Stimulated activated CD8-positive, alpha-beta memory T cell treated with anti-CD3 and anti-CD28 coated beads, Interleukin-15, amount 100 ng/mL, for 48 hours (primary cell): ENCODE measurements around the gene ITIH1.
"Not testable (repeated sequence)": the region's sequence is repeated elsewhere in the genome, so short reads cannot be mapped to it uniquely, and the experiment has no call there.

Source experiments
- DNase-seq, 2 donors: peaks; one replicate each; pipeline ENCODE4 v3.0.0-alpha.2; 2020; ENCODE audit warnings: low read depth in 2 of 2

Gene ITIH1

DNA sequence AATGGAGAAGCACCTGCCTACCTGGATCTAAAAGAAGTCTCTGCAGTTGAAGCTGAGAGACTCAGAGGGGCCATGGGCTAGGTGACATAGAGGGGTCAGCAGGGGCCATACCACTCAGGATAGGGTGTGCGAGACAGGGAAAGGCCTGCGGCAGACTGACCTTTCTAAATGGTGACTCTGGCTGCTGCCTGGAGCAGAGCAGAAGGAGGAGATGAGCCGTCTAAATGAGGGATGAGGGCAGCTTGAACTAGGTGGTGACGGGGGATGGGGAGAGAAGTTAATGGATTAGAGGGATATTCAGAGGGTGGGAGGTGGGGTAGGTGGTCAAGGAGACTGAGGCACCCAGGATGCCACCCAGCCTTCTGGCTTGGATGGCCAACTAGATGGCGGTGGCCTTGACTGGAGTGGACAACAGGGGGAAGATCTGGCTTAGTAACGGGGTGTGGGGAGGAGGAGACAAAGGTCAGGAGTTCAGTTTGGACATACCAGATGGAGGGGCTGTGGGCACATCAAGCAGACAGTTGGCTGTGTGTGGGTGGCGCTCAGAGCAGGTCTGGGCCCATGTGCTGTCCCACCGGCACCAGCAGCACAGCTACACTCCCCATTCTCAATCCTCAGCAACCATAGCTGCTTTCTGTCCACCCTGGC, 3.2 kb upstream of the ITIH1 start:
- DNase-seq = no peak

DNA sequence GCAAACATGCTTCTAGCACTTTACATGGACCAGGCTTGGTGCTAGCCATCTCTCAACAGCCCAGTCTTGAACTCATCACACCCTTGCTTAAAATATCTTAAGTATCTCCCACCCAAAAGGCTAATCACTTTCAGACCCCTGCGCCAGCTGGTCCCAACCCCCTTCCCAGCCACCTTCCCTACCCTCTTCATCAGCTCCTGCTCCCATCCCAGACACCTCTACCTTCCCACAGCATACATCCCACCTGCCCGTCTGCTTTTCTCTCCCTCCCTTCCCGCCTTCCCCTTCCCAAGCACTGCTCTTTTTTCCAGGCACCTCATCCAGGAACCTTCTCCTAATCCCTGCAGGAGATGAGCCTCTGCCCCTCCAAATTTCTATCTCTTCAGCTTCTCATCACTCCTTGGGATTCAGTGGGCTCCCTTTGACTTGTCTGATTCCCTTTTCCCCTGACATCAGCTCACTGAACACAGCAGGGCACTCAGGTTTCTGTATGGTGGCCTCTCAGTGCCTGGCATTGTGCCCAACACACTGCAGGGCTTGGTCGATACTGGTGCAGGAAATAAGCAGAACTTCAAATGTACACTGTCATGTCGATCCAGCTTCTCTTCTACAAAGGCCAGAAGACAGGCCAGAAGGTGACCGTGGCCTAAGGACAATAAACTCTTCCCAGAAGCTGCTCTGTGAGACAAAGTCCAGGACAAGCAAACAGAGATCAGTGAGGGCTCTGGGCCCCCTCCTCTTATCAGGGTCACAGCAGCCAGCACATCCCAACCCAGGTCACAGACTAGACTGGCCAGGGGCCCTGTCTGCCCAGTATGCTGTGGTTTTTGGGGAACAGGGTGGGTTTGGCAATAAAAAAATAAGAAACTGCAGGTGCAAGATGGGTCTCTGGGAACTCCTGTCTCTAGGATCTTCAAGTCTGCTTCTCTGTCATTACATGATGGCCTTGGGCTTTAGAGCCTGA, 2.2 kb upstream of the ITIH1 start:
- DNase-seq = no peak

DNA sequence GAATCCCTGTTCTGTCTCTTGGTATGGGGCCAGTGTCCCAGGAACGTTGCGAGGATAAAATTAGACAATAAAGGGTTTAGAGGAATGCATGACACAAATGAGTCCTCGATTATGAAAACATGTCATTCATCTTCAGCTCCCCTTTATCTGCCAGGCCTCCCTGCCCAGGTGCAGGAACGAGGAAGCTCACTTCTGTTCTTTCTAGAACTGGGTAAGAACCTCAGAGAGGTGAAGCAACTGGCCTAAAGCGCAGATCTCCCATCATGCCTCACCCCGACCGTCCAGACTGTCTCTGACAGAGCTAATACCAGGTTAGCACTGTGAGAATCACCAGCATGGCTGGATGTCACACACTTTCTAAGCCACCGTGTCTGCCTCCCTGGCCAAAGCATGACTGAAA, 1.5 kb upstream of the ITIH1 start:
- DNase-seq = no peak

DNA sequence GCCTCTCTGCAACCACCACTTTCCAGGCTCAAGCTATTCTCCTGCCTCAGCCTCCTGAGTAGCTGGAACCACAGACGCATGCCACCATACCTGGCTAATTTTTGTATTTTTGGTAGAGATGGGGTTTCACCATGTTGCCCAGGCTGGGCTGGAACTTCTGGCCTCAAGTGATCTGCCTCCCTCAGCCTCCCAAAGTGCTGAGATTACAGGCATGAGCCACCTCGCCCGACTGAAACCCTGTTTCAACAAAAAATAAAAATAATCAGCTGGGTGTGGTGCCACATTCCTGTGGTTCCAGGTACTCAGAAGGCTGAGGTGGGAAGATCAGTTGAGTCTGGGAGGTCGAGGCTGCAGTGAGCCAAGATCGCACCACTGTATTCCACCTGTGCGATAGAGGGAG, 913 bp upstream of the ITIH1 start:
- not testable (repeated sequence) for DNase-seq

DNA sequence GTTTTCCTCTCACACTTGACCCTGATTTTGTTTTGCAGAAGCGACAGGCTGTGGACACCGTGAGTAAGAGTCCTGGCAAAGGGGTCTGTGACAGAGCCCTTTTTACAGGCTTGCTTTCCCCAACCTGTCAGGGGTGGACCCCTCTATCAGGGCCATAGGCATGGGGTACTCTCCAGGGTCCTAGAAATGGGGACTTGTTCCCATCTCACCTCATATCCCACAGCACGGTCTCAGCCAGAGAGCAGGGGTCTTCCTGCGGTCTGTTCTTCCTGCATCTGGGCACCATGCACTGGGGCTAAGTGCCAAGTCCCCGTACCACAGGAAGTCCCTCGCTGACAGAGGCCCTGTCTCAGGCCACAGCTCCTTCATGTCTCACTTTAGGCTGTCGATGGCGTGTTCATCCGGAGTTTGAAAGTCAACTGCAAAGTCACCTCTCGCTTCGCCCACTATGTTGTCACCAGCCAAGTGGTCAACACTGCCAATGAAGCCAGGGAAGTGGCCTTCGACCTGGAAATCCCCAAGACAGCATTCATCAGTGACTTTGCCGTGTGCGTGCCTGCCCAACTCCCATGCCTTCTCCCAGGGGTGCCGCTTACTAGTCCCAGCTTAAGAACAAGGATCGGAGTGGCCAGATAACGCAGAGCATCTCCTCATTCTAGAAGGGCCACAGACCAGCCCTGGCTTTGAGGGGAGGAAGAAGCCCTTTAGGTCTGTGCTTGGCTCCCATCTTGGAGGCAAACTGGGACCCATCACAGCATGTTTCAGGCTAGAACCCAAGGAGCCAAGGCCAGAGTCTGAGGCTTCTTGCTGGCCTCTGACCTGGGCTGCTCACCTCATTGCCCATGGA, 783 bp downstream of the ITIH1 start:
- DNase-seq = no peak

DNA sequence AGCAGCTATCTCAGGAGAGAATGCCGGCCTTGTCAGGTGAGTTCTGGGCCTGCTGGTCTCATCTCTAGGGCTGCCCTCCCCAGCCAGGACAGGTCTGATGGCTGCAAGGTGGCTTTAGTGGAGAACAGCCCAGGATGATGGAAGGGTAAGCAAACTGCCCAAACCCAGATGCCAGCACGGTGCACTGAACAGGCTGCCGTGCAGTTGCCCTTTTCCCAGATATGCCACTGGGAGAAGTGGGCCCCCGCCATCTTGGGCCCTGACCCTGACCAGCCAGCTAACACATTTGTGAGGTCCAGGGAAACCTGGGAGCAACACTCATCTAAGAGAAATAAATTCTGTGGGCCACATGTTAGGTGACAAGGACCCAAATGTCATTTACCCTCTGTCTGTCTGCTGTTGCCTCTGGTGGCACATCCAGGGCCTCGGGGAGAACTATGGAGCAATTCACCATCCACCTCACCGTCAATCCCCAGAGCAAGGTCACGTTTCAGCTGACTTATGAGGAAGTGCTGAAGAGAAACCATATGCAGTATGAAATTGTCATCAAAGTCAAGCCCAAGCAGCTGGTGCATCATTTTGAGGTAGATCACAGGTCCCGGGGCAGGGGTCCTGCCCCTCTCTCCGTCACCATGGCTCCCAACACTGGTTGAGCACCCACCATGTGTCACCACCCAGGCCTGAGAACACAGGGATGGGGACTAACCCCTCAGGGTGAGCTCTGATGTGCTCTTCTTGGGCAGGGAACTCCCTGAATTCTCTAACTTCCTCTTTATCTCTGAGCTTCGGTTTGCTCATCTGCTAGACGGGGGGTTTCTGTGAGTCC, 1.8 kb downstream of the ITIH1 start:
- no peak for DNase-seq

DNA sequence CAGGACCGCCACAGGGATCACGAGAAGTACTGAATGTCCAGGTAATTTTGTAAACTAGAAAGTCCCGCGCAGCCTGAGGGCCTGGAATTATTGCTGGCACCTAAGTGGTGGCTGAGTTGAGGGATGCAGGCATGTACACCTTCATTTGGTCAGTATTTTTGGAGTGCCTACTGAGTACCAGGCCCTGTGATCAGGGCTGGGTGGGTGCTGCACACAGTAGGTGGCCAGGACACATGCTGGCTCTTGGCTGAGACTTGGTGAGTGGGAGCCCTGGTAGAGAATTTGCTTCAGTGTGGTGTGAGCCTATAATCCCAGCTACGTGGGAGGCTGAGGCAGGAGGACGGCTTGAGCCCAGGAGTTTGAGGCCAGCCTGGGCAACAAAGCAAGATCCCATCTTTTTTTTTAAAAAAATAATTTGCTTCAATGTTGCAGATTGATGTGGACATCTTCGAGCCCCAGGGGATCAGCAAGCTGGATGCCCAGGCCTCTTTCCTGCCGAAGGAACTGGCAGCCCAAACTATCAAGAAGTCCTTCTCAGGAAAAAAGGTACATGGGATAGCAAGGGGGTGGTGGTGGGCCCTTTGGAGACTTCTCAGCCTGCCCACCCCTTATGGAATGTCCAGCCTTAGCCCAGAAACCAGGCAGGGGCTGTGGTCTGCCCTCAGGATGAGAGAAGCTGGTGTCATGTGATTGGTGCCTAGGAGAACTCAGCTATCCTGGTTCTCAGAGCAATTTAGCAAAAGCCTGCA, 2.6 kb downstream of the ITIH1 start:
- DNase-seq = no peak

DNA sequence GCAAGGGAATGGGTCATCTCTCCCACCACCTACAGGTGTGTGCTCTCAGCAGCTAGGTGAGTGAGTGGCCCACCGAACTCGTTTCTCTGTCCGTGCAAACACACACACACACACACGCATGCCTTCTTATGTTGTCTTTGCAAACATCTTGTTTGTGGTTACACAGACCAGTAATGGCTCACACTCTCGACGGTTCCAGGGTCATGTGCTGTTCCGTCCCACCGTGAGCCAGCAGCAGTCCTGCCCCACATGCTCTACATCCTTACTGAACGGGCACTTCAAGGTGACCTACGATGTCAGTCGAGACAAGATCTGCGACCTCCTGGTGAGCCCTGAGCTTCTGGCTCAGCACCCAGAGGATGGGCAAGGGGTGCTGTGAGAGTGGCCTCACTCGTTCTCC, 4.3 kb downstream of the ITIH1 start:
- no peak for DNase-seq

DNA sequence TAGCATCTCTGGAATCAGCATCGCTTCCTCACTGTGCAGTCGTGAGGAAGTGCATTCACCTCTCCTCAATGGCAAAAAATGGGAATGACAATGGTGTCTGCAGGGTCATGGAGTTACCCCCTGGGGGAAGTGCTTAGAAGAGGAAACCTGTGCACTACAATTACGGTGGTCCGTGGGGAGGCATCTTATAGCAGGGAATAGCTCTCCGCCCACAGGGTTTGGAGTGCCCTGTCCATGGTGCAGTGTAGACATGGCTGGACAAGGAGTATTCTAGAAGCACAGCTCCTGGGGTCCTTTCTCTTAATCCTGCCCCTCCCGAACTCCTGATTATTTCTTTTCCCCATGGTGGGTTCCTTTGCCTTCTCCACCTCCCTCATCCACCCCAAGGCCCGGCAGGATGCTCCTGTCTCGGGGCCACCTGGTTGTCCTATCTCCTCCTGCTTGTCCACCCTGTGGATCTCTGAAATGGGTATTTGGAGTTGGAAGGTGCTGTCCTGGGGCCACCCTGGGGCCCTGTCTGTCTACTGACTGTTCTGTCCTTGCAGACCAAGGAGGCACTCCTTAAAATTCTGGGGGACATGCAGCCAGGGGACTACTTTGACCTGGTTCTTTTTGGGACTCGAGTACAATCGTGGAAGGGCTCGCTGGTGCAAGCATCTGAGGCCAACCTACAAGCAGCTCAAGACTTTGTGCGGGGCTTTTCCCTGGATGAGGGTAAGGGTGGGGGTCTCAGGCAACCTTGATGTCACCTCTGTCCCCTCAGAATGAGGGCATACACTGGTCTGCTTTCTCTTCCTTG, 5.2 kb downstream of the ITIH1 start:
- DNase-seq = no peak

DNA sequence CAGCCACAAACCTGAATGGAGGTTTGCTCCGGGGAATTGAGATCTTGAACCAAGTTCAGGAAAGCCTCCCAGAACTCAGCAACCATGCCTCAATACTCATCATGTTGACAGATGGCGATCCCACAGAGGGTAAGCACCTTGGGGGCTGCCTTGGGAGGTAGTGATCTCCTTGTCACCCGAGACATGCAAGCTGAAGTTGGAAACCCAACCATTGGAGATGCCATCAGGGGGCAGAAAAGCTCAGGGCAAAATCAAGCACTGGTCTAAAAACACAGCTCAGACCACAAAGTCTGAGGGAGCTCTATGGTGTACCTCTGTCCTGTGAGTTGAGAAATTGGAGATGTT, 5.8 kb downstream of the ITIH1 start:
- no peak for DNase-seq

DNA sequence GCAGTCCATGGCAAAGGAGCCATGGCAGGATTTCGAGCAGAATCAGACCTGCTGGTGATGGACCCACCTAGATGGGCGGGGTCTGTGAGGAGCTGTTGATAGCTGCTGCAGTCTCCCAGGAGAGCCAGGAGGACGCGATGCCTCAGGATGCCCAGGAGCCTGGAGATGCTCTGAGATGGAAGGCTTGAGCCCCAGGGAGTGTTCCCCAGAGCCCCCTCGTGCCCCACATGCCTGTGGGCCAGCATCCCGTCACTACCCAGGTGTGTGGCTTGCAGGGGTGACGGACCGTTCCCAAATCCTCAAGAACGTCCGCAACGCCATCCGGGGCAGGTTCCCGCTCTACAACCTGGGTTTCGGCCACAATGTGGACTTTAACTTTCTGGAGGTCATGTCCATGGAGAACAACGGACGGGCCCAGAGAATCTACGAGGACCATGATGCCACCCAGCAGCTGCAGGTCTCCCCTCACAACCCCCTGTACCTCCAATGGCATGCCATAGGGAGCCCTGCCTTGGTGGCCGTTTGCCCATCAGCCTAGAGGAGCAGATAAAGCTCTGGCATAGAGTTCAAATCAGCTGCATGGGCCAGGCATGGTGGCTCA, 6.7 kb downstream of the ITIH1 start:
- DNase-seq = no peak

DNA sequence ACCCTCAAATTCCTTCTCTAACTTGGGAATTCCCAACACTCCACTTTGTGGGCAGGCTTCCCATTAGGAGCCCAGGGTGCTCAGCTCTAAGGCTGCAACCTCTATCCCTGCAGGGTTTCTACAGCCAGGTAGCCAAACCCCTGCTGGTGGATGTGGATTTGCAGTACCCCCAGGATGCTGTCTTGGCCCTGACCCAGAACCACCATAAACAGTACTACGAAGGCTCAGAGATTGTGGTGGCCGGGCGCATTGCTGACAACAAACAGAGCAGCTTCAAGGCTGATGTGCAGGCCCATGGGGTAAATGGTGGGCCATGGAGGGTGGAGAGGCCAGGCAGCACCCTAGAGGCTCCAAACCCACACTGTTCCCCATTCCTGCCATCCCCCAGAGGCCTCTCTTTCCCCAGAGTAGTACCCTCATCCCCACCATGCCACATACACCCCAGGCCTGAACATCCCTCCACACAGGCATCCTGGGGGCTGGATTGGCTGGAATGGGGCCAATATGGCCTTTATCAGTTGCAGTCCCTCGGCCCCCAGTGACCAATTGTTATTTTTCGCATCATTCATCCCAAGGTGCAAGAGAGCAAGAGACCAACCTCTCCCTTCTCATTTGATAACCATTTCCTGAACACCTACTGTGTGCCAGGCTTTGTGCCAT, 7.7 kb downstream of the ITIH1 start:
- DNase-seq = no peak

DNA sequence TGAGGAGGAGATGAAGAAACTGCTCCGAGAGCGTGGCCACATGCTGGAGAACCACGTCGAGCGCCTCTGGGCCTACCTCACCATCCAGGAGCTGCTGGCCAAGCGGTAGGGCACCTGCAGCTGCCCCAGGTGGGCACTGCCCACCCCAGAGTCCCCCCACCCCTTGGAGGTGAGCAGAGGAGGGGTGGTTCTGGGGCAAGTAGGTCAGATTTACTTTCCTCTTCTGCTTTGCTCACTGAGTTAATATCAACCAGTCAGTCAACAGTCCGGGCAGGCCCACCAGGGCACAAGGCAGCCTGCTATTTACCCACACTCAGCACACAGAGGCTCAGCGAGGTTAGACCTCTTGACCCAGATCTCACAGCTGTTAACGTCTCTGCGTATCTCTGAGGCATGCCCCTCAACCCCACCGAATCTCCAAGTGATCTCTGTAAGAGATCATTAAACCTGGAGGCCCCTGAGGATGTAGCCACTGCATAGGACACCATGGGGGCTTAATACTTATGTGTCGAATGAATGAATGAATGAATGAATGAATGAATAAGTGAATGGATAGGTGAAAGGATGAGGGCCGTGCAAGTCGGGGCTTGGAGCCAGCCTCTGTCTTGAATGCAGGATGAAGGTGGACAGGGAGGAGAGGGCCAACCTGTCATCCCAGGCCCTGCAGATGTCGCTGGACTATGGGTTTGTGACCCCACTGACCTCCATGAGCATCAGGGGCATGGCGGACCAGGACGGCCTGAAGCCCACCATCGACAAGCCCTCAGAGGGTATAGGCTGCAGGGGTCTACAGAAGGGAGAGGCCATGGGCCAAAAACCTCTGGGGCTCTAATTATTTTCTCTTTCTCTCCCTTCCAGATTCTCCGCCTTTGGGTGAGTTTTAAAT, 9.2 kb downstream of the ITIH1 start:
- DNase-seq = no peak

DNA sequence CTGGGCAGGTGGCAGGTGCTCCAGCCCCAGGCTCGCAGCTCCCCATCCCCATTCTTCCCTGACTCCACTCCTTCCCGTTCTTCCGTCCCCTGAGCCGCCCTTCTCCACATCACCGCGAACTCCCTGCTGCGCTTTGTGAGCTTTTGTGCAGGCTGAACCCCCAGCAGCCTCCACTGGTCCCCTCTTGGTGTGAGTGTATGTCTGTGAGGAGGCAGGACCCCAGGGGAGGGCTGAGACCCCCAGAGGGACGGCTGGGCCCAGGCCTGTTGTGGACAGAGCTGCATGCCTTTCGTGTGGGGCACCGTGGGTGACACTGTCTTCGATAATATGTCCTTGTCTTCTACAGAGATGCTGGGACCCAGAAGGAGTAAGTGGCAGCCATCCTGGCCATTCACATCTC, 9.8 kb downstream of the ITIH1 start:
- no peak for DNase-seq

DNA sequence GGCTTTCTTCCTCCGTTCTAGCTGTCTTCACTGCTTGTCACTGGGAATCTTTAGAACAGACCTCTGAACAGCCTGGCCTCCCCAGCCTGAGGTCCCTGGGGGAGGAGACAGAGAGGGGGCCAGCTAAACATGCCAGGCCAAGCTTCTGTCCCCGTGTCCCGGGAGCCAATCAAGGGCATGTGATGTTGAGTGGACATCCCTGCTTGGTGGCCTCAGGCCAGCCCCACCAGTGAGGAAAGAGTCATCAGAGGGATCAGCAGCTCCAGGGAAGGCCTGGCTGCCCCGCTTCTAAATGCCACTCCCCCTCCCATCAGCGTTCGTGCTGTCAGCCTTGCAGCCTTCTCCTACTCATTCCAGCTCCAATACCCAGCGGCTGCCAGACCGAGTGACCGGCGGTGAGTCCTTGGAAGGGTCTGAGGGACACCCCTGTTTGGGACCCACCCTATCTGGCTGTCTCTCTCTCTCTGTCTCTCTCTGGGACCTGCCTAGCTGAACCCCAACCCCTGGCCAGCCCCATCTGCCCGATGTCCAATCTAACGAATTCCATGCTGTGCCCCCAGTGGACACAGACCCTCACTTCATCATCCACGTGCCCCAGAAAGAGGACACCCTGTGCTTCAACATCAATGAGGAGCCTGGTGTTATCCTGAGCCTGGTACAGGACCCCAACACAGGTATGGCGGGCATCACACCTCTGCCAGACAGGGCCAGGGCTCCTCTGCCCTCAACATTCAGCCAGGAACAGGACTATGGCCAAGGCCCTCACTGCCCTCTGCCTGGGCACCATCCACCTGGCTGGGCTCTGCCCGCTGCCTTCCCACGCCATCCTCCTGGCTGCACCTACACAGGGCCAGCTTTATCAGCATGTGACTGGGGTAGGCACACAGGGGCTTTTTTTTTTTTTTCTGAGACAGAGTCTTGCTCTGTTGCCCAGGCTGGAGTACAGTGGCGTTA, 10.6 kb downstream of the ITIH1 start:
- DNase-seq = no peak

DNA sequence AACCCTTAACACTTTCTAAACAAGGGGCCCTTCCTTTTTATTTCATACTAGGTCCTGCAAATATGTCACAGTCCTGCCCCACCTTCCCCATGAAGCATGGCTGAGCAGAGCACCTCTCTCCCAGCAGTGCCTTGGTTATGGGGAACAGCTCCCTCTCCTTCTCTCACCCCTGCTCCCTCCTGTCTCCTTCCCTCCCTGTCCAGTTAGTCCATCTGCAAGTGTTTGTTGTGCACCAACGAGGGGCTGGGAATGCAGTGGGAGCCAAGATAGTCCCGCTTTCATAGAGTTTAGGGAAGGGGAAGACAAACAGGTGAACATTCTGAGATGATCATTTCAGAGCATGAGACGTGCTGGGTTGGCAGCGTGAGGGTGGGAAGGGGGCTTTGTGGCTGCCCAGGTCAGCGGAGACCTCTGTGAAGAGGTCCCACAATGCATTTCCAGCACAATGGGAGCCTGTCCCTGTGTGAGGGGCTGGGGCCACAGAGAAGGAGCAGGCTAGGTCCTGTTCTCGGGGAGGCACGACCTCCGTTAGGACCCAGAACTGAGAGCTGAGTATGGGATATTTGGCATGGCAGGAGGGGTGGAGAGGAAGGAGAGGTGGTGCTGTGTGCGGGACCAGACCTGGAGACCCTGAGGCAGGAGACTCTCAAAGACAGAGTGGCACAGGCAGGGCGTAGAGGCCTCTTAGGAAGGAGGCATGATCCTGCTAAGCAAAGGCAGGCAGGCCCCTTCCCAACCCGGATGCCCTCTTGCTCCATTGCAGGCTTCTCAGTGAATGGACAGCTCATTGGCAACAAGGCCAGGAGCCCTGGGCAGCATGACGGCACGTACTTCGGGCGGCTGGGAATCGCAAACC, 11.7 kb downstream of the ITIH1 start:
- no peak for DNase-seq
